ENCODE results near the gene CDHR3. TPM values are rescaled to one million over a fixed set of nuclear protein-coding genes. Genes with fewer than 3 reads are reported as not detected.

CDHR3 gene
- polyA plus RNA-seq, 4 donors, result 5.0 to 6.8 (median 6.0) TPM

- DNase-seq (ENCODE audit: low read depth in 4 of 4, low spot score in 3 of 4), result no peak
These were observed 112.9 kb downstream of the CDHR3 start for GRCh38 chr7:106075937-106076336.

GRCh38 chr7:106076537-106076936, 113.5 kb downstream of the CDHR3 start:
- DNase-seq (ENCODE audit: low read depth in 4 of 4, low spot score in 3 of 4), result no peak

- DNase-seq (ENCODE audit: low read depth in 4 of 4, low spot score in 3 of 4), result no peak
These were observed 117.4 kb downstream of the CDHR3 start for GRCh38 chr7:106080300-106080987.

- DNase-seq (ENCODE audit: low read depth in 4 of 4, low spot score in 3 of 4), result no peak
These were observed 119.2 kb downstream of the CDHR3 start for GRCh38 chr7:106082087-106082854.

Other genes starting within 250 kb of the CDHR3 start
- gene ATXN7L1, start 86.7 kb upstream of the CDHR3 start, polyA plus RNA-seq (ENCODE audit: insufficient read length in 4 of 4), result 10 to 100 TPM in 3 of 4 donors, 1 to 10 TPM in 1; 9.4 to 12.6 (median 10.8) TPM
- gene SYPL1, start 149.0 kb downstream of the CDHR3 start, polyA plus RNA-seq (ENCODE audit: insufficient read length in 4 of 4), result 100 to 1,000 TPM; 137 to 166 (median 161) TPM

Measured in right renal pelvis (tissue), 4 donors.